ENCODE data around the gene WDPCP. TPM values are rescaled to one million over a fixed set of nuclear protein-coding genes. Genes with fewer than 3 reads are reported as not detected.
A peak's percentile ranks its signal among the peaks of the same experiment; 100 is the strongest.

Gene WDPCP
- total and polyA plus RNA-seq, 4 donors, result 1.1 to 7.6 (median 2.7) TPM

GRCh38 chr2:63104482-63104881 is 483.8 kb downstream of the WDPCP start:
- no peak overlapping the region for H3K27ac ChIP-seq (ENCODE audit: low read depth in 1 of 2, low read length in 2 of 2)
- TF ChIP-seq HNF4A (conservative IDR thresholded peaks at IDR 0.05) (no peak), FOXA2 (IDR thresholded peaks at IDR 0.05) (no peak), SP1 (IDR thresholded peaks at IDR 0.05) (no peak), TAF1 (conservative IDR thresholded peaks at IDR 0.05) (no peak), MAX (IDR thresholded peaks at IDR 0.05) (no peak), YY1 (IDR thresholded peaks at IDR 0.05) (no peak), RXRA (IDR thresholded peaks at IDR 0.05) (no peak)
- peaks cover 0 to 4% (median 0%) of the 10 kb centered on the region in 4 donors for H3K27me3 ChIP-seq (ENCODE audit: control insufficient read depth in 4 of 4, insufficient read depth in 4 of 4, low read length in 3 of 4)
- DNase-seq (ENCODE audit: low spot score), result no peak
- H3K9ac ChIP-seq (ENCODE audit: low read depth in 1 of 2, low read length in 2 of 2), result no peak overlapping the region
- no peaks in the 10 kb centered on the region for H3K36me3 ChIP-seq (ENCODE audit: control insufficient read depth in 4 of 4, insufficient read depth in 3 of 4, low read depth in 1 of 4, low read length in 3 of 4)
- peak overlapping the region in 1 of 3 donors; percentile 7 for H3K4me3 ChIP-seq (ENCODE audit: low read depth in 1 of 3, low read length in 3 of 3)
- H3K9me3 ChIP-seq (ENCODE audit: control insufficient read depth in 4 of 4, low read length in 3 of 4), result peaks cover 5 to 17% (median 12%) of the 10 kb centered on the region in 4 donors
- H3K4me1 ChIP-seq (ENCODE audit: control insufficient read depth in 4 of 4, insufficient read depth in 4 of 4, low read length in 3 of 4), result no peaks in the 10 kb centered on the region
- WGBS, result 93% methylated on average over 1 of the region's 1 CpG

- H3K4me3 ChIP-seq (ENCODE audit: low read depth in 1 of 3, low read length in 3 of 3), result no peak overlapping the region
- WGBS, result 74% methylated on average over 2 of the region's 2 CpGs
- no peak overlapping the region for H3K27ac ChIP-seq (ENCODE audit: low read depth in 1 of 2, low read length in 2 of 2)
- H3K9me3 ChIP-seq (ENCODE audit: control insufficient read depth in 4 of 4, low read length in 3 of 4), result peaks cover 5 to 17% (median 12%) of the 10 kb centered on the region in 4 donors
- no peaks in the 10 kb centered on the region for H3K36me3 ChIP-seq (ENCODE audit: control insufficient read depth in 4 of 4, insufficient read depth in 3 of 4, low read depth in 1 of 4, low read length in 3 of 4)
- no peak for DNase-seq (ENCODE audit: low spot score)
- H3K9ac ChIP-seq (ENCODE audit: low read depth in 1 of 2, low read length in 2 of 2), result no peak overlapping the region
- TF ChIP-seq REST (IDR thresholded peaks at IDR 0.05), result no peak
- no peak for TF ChIP-seq ATF3 (IDR thresholded peaks at IDR 0.05)
- no peak for TF ChIP-seq TAF1 (conservative IDR thresholded peaks at IDR 0.05)
- no peak for TF ChIP-seq HNF4G (IDR thresholded peaks at IDR 0.05)
- TF ChIP-seq FOXA2 (IDR thresholded peaks at IDR 0.05), result no peak
- TF ChIP-seq FOXA1 (IDR thresholded peaks at IDR 0.05), result no peak
- TF ChIP-seq JUND (IDR thresholded peaks at IDR 0.05), result no peak
- TF ChIP-seq MAX (IDR thresholded peaks at IDR 0.05), result no peak
- TF ChIP-seq RXRA (IDR thresholded peaks at IDR 0.05), result no peak
- no peak for TF ChIP-seq YY1 (IDR thresholded peaks at IDR 0.05)
- H3K4me1 ChIP-seq (ENCODE audit: control insufficient read depth in 4 of 4, insufficient read depth in 4 of 4, low read length in 3 of 4), result no peaks in the 10 kb centered on the region
- peaks cover 0 to 4% (median 0%) of the 10 kb centered on the region in 4 donors for H3K27me3 ChIP-seq (ENCODE audit: control insufficient read depth in 4 of 4, insufficient read depth in 4 of 4, low read length in 3 of 4)
These were observed 486.3 kb downstream of the WDPCP start for GRCh38 chr2:63101954-63102353.

- DNase-seq (ENCODE audit: low spot score), result no peak
- Histone ChIP-seq H3K27me3 (ENCODE audit: control insufficient read depth in 4 of 4, insufficient read depth in 4 of 4, low read length in 3 of 4) (no peaks in the 10 kb centered on the region), H3K9me3 (ENCODE audit: control insufficient read depth in 4 of 4, low read length in 3 of 4) (peaks cover 0 to 4% (median 3%) of the 10 kb centered on the region in 4 donors), H3K4me3 (ENCODE audit: low read depth in 1 of 3, low read length in 3 of 3) (no peak overlapping the region), H3K36me3 (ENCODE audit: control insufficient read depth in 4 of 4, insufficient read depth in 3 of 4, low read depth in 1 of 4, low read length in 3 of 4) (no peaks in the 10 kb centered on the region), H3K4me1 (ENCODE audit: control insufficient read depth in 4 of 4, insufficient read depth in 4 of 4, low read length in 3 of 4) (no peaks in the 10 kb centered on the region), H3K27ac (ENCODE audit: low read depth in 1 of 2, low read length in 2 of 2) (no peak overlapping the region), H3K9ac (ENCODE audit: low read depth in 1 of 2, low read length in 2 of 2) (no peak overlapping the region)
- no peak for TF ChIP-seq ZBTB33 (IDR thresholded peaks at IDR 0.05)
- TF ChIP-seq HNF4A (conservative IDR thresholded peaks at IDR 0.05), result no peak
- TF ChIP-seq REST (IDR thresholded peaks at IDR 0.05), result no peak
- TF ChIP-seq JUND (IDR thresholded peaks at IDR 0.05), result no peak
- no peak for TF ChIP-seq ATF3 (IDR thresholded peaks at IDR 0.05)
- no peak for TF ChIP-seq RAD21 (IDR thresholded peaks at IDR 0.05)
- TF ChIP-seq EGR1 (IDR thresholded peaks at IDR 0.05; ENCODE audit: low read depth in 2 of 2), result no peak
- no peak for TF ChIP-seq MAX (IDR thresholded peaks at IDR 0.05)
- no peak for TF ChIP-seq HNF4G (IDR thresholded peaks at IDR 0.05)
- TF ChIP-seq YY1 (IDR thresholded peaks at IDR 0.05), result no peak
- TF ChIP-seq SP1 (IDR thresholded peaks at IDR 0.05), result no peak
- no peak for TF ChIP-seq FOXA2 (IDR thresholded peaks at IDR 0.05)
- TF ChIP-seq FOXA1 (IDR thresholded peaks at IDR 0.05), result no peak
- no peak for TF ChIP-seq NR2F2 (IDR thresholded peaks at IDR 0.05)
- no peak for TF ChIP-seq TAF1 (conservative IDR thresholded peaks at IDR 0.05)
- 85% methylated on average over 1 of the region's 1 CpG for WGBS
These were observed 489.2 kb downstream of the WDPCP start for GRCh38 chr2:63099032-63099431.
